A673 (cell line): Measurements from ENCODE around the gene ADK. TPM values are rescaled to one million over a fixed set of nuclear protein-coding genes. Genes with fewer than 3 reads are reported as not detected.
"Not testable (repeated sequence)": the region's sequence is repeated elsewhere in the genome, so short reads cannot be mapped to it uniquely, and the experiment has no call there.

Experiments
- BruUV-seq: library from RNA; stranded (reverse); fragments of 400-500 nt; replicated peaks from 2 replicates; lab custom pipeline; 2021; lab: Mats Ljungman, UMichigan
- CTCF ChIA-PET: fragments of 300-600 bp; sonication (Branson Sonifier 250); formaldehyde crosslinking; loops from one replicate; lab custom pipeline; 2022; ENCODE audit warnings: antibody characterized with exemption; lab: Charles Lee
- POLR2A ChIA-PET: fragments of 300-600 bp; sonication (Branson Sonifier 250); formaldehyde crosslinking; loops from one replicate; lab custom pipeline; 2022; ENCODE audit warnings: antibody characterized with exemption; ENCODE audit not compliant: low non-redundant PET; lab: Charles Lee
- DNase-seq: peaks from one replicate; pipeline ENCODE4 v3.0.0-alpha.2; 2015; ENCODE audit warnings: low spot score
- H3K27ac ChIP-seq: fragments of 200-600 bp; sonication (generic); 2 replicates; pipeline ENCODE4 v1.5.1; 2016; ENCODE audit warnings: mixed run types, low read depth, mild to moderate bottlenecking, mixed read lengths, antibody characterized with exemption, low read length; ENCODE audit not compliant: poor library complexity, severe bottlenecking
- H3K27me3 ChIP-seq: fragments of 200-600 bp; sonication (generic); replicated peaks from 2 replicates; pipeline ENCODE4 v1.6.1; 2017; ENCODE audit warnings: mixed run types, low read depth, mild to moderate bottlenecking, mixed read lengths, antibody characterized with exemption, low read length; ENCODE audit not compliant: insufficient read depth, poor library complexity
- H3K36me3 ChIP-seq: fragments of 200-600 bp; sonication (generic); 2 replicates; pipeline ENCODE4 v1.6.1; 2016; ENCODE audit warnings: mixed run types, mild to moderate bottlenecking, mixed read lengths, antibody characterized with exemption, low read length; ENCODE audit not compliant: insufficient read depth, poor library complexity, severe bottlenecking
- H3K4me1 ChIP-seq: fragments of 200-600 bp; sonication (generic); 2 replicates; pipeline ENCODE4 v1.6.1; 2017; ENCODE audit warnings: mixed run types, mild to moderate bottlenecking, mixed read lengths, antibody characterized with exemption, low read length; ENCODE audit not compliant: insufficient read depth, poor library complexity, severe bottlenecking
- H3K4me3 ChIP-seq: fragments of 200-600 bp; sonication (generic); 2 replicates; pipeline ENCODE4 v1.5.1; 2016; ENCODE audit warnings: low read depth, mixed run types, mild to moderate bottlenecking, mixed read lengths, low read length; ENCODE audit not compliant: poor library complexity, severe bottlenecking
- H3K9me3 ChIP-seq: fragments of 200-600 bp; sonication (generic); 2 replicates; pipeline ENCODE4 v1.6.1; 2016; ENCODE audit warnings: mixed run types, low read depth, mild to moderate bottlenecking, mixed read lengths, antibody characterized with exemption, low read length; ENCODE audit not compliant: poor library complexity, severe bottlenecking
- EZH2 ChIP-seq: fragments of 200-600 bp; sonication (generic); IDR thresholded peaks from 2 replicates; pipeline ENCODE4 v1.6.1; 2017; ENCODE audit warnings: borderline replicate concordance, low read depth, mild to moderate bottlenecking, mixed read lengths, antibody characterized with exemption, low read length; ENCODE audit not compliant: poor library complexity, severe bottlenecking
- intact Hi-C: fragments of 100-400 bp; cut with micrococcal nuclease; formaldehyde crosslinking; loops from one replicate; pipeline ENCODE4 v1.10.0; 2022; ENCODE audit not compliant: unreplicated experiment
- total RNA-seq: library from RNA; stranded (reverse); gene quantifications from 2 replicates; pipeline ENCODE4 v1.2.3, GENCODE V29; 2021
- TF ChIP-seq, protein P1 (sequence below): fragments of 300-800, 200-600 bp; sonication (generic); conservative IDR thresholded peaks from 2 replicates; pipeline ENCODE4 v1.5.1; 2017; ENCODE audit warnings: low read depth, mild to moderate bottlenecking, antibody characterized with exemption, low read length, moderate library complexity, mixed read lengths

ADK gene
- total RNA-seq, 1 experiment from 2014 or later: 49.0 TPM

DNA sequence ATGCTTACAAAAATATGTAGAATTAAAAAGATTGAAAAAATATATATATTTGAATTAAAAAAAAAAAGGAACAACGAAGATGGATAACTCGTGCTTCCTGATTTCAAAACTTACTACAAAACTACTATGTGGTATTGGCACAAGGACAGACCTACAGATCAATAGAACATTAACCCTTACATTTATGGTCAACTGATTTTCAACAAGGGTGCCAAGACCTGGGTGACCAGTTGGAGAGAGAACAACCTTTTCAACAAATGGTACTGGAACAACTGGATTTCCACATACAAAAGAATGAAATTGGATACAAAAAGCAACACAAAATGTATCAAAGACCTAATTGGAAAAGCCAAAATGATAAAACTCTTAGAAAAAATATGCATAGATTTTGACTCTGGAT is 10.5 kb upstream of the ADK start:
- Histone ChIP-seq H3K9me3 (no peaks in the 10 kb centered on the region), H3K4me3 (no peak overlapping the region), H3K27me3 (no peaks in the 10 kb centered on the region), H3K27ac (no peak overlapping the region), H3K4me1 (no peaks in the 10 kb centered on the region), H3K36me3 (peaks cover 30% of the 10 kb centered on the region)
- ChIA-PET CTCF (no interaction called here), POLR2A (no interaction called here)
- intact Hi-C loops: no loop called here
- TF ChIP-seq EZH2: no peak
- TF ChIP-seq, protein P1, sequence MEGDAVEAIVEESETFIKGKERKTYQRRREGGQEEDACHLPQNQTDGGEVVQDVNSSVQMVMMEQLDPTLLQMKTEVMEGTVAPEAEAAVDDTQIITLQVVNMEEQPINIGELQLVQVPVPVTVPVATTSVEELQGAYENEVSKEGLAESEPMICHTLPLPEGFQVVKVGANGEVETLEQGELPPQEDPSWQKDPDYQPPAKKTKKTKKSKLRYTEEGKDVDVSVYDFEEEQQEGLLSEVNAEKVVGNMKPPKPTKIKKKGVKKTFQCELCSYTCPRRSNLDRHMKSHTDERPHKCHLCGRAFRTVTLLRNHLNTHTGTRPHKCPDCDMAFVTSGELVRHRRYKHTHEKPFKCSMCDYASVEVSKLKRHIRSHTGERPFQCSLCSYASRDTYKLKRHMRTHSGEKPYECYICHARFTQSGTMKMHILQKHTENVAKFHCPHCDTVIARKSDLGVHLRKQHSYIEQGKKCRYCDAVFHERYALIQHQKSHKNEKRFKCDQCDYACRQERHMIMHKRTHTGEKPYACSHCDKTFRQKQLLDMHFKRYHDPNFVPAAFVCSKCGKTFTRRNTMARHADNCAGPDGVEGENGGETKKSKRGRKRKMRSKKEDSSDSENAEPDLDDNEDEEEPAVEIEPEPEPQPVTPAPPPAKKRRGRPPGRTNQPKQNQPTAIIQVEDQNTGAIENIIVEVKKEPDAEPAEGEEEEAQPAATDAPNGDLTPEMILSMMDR: no peak
- no peak for DNase-seq
- no TSS peak for BruUV-seq

DNA sequence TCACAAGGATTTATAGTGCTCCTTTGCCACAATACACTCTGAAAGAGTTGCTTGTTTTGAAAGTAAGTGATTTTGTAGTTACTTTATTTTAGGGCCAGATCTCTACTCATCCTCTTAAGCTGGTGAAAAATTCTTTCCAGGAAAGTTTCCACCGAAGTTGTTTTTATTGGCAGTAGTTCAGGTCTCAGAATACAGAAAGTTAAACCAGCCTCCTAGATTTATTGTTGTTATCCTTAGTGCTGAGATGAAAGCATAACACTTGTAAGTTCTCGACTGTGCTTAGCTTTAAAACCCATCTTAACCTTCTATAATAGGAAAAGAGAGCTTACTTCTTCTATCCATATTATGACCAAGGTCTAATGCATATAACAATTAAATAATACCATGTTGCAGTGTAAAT is 5.9 kb upstream of the ADK start:
- Histone ChIP-seq H3K9me3 (no peaks in the 10 kb centered on the region), H3K4me3 (no peak overlapping the region), H3K27ac (no peak overlapping the region), H3K36me3 (no peaks in the 10 kb centered on the region), H3K4me1 (peaks cover 12% of the 10 kb centered on the region), H3K27me3 (no peaks in the 10 kb centered on the region)
- intact Hi-C loops: no loop called here
- TF ChIP-seq, protein P1: no peak
- CTCF ChIA-PET: no interaction called here
- no peak for DNase-seq
- POLR2A ChIA-PET: no interaction called here
- BruUV-seq: no TSS peak

DNA sequence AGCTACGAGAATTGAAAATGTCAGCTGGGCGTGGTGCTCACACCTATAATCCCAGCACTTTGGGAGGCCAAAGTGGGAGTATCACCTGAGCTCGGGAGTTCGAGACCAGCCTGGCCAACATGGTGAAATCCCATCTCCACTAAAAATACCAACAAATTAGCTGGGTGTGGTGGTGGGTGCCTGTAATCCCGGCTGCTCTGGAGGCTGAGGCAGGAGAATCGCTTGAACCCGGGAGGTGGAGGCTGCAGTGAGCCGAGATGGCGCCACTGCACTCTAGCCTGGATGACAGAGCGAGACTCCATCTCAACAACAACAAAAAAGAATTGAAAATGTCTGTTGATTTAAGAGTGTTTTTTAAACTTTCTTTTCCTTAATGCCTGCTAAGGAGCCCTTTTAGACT is 4.0 kb upstream of the ADK start:
- POLR2A ChIA-PET, BruUV-seq, intact Hi-C loops, DNase-seq, H3K27ac ChIP-seq, H3K9me3 ChIP-seq, H3K27me3 ChIP-seq, H3K36me3 ChIP-seq, CTCF ChIA-PET, H3K4me3 ChIP-seq: not testable (repeated sequence)
- H3K4me1 ChIP-seq: peaks cover 15% of the 10 kb centered on the region

DNA sequence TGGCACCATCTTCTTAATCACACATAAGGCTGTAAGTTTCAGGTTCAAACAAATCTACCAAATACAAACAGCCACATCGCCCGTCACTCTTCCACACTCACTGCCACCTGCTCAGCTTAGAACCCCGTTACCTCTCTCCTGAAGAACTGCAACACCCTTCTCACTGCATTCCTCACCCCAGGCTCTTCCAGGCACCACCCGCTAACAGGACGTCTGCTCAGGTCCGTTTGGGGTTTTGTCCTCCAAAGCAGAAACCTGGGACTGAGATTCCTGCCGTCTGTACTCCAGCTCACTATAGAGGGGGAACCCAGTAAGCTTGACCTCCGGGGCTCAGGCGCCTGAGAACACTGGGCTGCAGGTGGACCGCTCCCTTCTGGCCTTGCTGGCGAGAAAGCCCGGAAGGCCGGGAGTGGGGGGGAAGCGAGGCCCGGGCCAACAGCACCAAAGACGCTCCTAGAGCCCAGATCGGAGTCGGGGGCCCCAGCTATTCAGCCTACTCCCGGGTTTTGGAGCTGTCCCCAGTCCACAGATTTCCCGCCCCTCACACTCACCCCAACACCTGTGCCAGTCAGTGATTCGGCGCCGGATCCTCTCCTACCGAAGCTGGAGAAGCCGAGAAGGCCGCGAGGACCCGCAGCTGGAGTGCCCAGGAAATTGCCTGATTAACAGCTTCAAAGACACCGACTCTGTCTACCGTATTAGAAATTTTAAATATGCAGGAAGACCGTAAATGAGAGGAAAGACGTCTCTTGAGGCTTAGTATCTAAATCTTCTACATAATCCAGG is 624 bp upstream of the ADK start, which contains the start of gene AP3M1:
AP3M1 (minus strand) TSS at position 625 of the 786 bp plus-strand sequence. CDS start 12,449 bp downstream, outside the sequence.
- peaks cover 30% of the 10 kb centered on the region for H3K4me1 ChIP-seq
- H3K36me3 ChIP-seq: no peaks in the 10 kb centered on the region
- H3K4me3 ChIP-seq: peak within 1 kb of the TSS; percentile 83
- H3K27me3 ChIP-seq: no peaks in the 10 kb centered on the region
- peak within 1 kb of the TSS; percentile 96 for H3K27ac ChIP-seq
- no peak for DNase-seq
- intact Hi-C loops: no loop called here
- POLR2A ChIA-PET: interaction anchor here (0.7 kb wide), 1 partner anchor 964 kb away, joined by 3 read pairs; no protein-coding TSS in a partner anchor
- H3K9me3 ChIP-seq: no peaks in the 10 kb centered on the region
- BruUV-seq: no TSS peak
- CTCF ChIA-PET: no interaction called here
- TF ChIP-seq EZH2: no peak
- TF ChIP-seq, protein P1: no peak
